PC-9 (cell line): ENCODE measurements around the gene HARBI1.

Experiments used
- CTCF ChIP-seq: fragments of 200-600 bp; sonication (generic); conservative IDR thresholded peaks from 2 replicates; pipeline ENCODE4 v1.6.1; 2017; ENCODE audit warnings: mixed run types, antibody characterized with exemption, mild to moderate bottlenecking, moderate library complexity
- EZH2 ChIP-seq: fragments of 200-600 bp; sonication (generic); IDR thresholded peaks from 2 replicates; pipeline ENCODE4 v1.8.0; 2017; ENCODE audit warnings: antibody characterized with exemption, low read depth

DNA sequence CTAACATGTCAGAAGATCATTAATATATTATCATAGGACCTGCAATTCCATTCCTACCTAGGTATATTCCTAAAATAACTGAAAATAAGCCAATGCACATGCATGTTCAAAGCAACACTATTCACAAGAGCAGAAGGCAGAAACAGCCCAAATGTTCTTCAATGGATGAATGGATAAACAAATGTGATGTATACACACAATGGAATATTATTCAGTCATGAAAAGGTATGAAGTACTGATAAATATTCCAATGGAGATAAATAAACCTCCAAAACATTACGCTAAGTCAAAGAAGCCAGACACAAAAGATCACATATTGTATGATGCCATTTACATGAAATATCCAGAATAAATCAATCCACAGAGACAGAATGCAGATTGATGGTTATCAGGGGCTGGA is 40.0 kb downstream of the HARBI1 start:
- TF ChIP-seq EZH2 = no peak
- no peak for TF ChIP-seq CTCF
